Breast epithelium (tissue), 4 donors: ENCODE data around the gene DBP. TPM values are rescaled to one million over a fixed set of nuclear protein-coding genes. Genes with fewer than 3 reads are reported as not detected.

Experiments used
- DNase-seq, 2 donors: peaks; one replicate each; pipeline ENCODE4 v3.0.0-alpha.2; 2019; ENCODE audit warnings: low spot score in 2 of 2
- H3K27ac ChIP-seq, 2 donors: fragments of 200-600 bp; sonication (generic) in 1 of 2; one replicate each; pipeline ENCODE4 v1.5.1; 2016 to 2019; ENCODE audit warnings: mild to moderate bottlenecking in 1 of 2
- H3K27me3 ChIP-seq, 2 donors: fragments of 200-600 bp; sonication (generic) in 1 of 2; one replicate each; pipeline versions ENCODE4 v1.5.1 to v1.6.0; 2017 to 2019; ENCODE audit warnings: control low read depth in 1 of 2, mild to moderate bottlenecking in 1 of 2
- H3K36me3 ChIP-seq: fragments of 200-600 bp; one replicate; pipeline ENCODE4 v1.5.1; 2019
- H3K4me1 ChIP-seq, 2 donors: fragments of 200-600 bp; sonication (generic); one replicate each; pipeline ENCODE4 v1.5.1; 2016 to 2019; ENCODE audit warnings: control low read depth in 1 of 2
- H3K4me3 ChIP-seq, 3 donors: fragments of 200-600 bp; sonication (generic); 1 replicate in 2 of 3; 2 replicates in 1 of 3; pipeline ENCODE4 v1.5.1; 2016 to 2019; ENCODE audit warnings: mild to moderate bottlenecking in 3 of 3, moderate library complexity in 2 of 3
- H3K9me3 ChIP-seq, 2 donors: fragments of 200-600 bp; sonication (generic) in 1 of 2; one replicate each; pipeline ENCODE4 v1.5.1; 2016 to 2019; ENCODE audit warnings: control low read depth in 1 of 2
- POLR2A ChIP-seq: fragments of 450-650 bp; IDR thresholded peaks from one replicate; pipeline ENCODE4 v1.6.1; 2016; ENCODE audit warnings: antibody characterized with exemption, mild to moderate bottlenecking, moderate library complexity
- POLR2AphosphoS5 ChIP-seq, 3 donors: sonication (generic); formaldehyde crosslinking; IDR thresholded peaks; one replicate each; pipeline ENCODE4 v1.6.1; 2017; ENCODE audit warnings: antibody characterized with exemption in 3 of 3
- intact Hi-C: fragments of 100-400 bp; cut with DNase I; formaldehyde crosslinking; loops from one replicate; pipeline ENCODE4 v1.15.1; 2023; ENCODE audit warnings: low total_unique reads
- total RNA-seq, 3 donors: library from RNA; depleted of rRNA; stranded (reverse); fragments of >200 nt; gene quantifications; one replicate each; pipeline ENCODE4 v1.1.0, GENCODE V29; 2016
- TF ChIP-seq, protein P1 (sequence below), 3 donors: fragments of 450-650 bp; IDR thresholded peaks; one replicate each; pipeline ENCODE4 v1.5.1; 2016 to 2017; ENCODE audit warnings: antibody characterized with exemption in 3 of 3, mild to moderate bottlenecking in 3 of 3, moderate library complexity in 3 of 3

Gene DBP
- total RNA-seq, 3 donors from 2014 or later = 3.9 to 10.8 (median 5.0) TPM

DNA sequence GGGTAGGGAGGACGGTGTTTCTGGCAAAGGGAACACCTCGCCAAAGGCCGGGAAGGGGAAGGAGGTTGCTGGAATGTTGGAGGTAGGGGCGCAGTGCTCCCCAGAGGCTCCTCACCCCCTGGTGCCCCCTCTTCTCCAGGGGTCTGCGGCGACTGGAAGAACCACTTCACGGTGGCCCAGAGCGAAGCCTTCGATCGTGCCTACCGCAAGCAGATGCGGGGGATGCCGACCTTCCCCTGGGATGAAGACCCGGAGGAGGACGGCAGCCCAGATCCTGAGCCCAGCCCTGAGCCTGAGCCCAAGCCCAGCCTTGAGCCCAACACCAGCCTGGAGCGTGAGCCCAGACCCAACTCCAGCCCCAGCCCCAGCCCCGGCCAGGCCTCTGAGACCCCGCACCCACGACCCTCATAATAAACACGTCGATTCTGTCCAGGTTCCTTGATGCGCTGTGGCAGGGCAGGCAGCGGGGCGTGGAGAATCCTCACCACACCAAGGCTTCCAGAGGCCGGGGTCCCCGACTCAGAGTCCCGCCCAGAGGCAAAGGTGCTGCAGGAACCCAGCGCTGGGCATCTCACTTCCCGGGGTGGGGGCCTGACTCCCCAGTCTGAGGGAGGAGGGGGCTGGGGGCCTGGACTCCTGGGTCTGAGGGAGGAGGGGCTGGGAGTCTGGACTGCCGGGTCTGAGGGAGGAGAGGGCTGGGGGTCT lies 38.0 kb downstream of the DBP start:
- Histone ChIP-seq H3K4me1 (no peaks in the 10 kb centered on the region), H3K27me3 (no peaks in the 10 kb centered on the region), H3K36me3 (no peaks in the 10 kb centered on the region), H3K27ac (no peak overlapping the region), H3K9me3 (no peaks in the 10 kb centered on the region), H3K4me3 (no peak overlapping the region)
- intact Hi-C loops = no loop called here
- TF ChIP-seq POLR2AphosphoS5 (IDR thresholded peaks at IDR 0.05) (no peak), POLR2A (no peak)
- TF ChIP-seq, protein P1, sequence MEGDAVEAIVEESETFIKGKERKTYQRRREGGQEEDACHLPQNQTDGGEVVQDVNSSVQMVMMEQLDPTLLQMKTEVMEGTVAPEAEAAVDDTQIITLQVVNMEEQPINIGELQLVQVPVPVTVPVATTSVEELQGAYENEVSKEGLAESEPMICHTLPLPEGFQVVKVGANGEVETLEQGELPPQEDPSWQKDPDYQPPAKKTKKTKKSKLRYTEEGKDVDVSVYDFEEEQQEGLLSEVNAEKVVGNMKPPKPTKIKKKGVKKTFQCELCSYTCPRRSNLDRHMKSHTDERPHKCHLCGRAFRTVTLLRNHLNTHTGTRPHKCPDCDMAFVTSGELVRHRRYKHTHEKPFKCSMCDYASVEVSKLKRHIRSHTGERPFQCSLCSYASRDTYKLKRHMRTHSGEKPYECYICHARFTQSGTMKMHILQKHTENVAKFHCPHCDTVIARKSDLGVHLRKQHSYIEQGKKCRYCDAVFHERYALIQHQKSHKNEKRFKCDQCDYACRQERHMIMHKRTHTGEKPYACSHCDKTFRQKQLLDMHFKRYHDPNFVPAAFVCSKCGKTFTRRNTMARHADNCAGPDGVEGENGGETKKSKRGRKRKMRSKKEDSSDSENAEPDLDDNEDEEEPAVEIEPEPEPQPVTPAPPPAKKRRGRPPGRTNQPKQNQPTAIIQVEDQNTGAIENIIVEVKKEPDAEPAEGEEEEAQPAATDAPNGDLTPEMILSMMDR (IDR thresholded peaks at IDR 0.05) = no peak
- DNase-seq = no peak

DNA sequence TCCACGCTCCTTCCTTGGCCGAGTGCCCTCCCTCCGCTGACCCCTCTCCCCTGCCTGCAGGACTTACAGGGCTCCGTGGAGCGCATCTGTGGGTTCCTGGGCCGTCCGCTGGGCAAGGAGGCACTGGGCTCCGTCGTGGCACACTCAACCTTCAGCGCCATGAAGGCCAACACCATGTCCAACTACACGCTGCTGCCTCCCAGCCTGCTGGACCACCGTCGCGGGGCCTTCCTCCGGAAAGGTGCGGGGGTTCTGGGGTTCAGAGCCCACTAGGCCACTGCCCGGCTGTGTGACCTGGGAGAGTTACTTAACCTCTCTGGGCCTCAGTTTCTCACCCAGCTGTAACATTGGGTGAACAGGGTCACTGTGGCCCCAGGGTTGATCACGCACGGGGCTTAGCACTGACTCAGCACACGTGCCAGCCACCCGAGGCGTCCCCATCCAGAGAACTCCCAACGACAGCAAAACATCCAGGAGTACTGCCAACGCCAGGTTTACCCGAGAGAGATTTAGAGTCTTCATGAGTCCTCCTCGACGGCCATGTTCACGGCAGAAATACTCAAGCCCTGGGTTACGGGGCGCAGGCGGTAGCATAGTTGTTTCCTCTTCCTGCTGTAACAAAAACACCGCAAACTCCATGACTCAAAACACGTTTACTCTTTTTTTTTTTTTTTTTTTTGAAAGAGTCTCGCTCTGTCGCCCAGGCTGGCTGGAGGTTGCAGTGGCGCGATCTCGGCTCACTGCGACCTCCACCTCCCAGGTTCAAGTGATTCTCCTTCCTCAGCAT lies 40.3 kb downstream of the DBP start:
- Histone ChIP-seq H3K36me3 (no peaks in the 10 kb centered on the region), H3K4me3 (no peak overlapping the region), H3K27me3 (no peaks in the 10 kb centered on the region), H3K9me3 (no peaks in the 10 kb centered on the region), H3K27ac (no peak overlapping the region), H3K4me1 (no peaks in the 10 kb centered on the region)
- no peak for DNase-seq
- TF ChIP-seq POLR2AphosphoS5 (IDR thresholded peaks at IDR 0.05) = no peak
- TF ChIP-seq, protein P1 (IDR thresholded peaks at IDR 0.05) = no peak
- TF ChIP-seq POLR2A = no peak
- intact Hi-C loops = no loop called here

DNA sequence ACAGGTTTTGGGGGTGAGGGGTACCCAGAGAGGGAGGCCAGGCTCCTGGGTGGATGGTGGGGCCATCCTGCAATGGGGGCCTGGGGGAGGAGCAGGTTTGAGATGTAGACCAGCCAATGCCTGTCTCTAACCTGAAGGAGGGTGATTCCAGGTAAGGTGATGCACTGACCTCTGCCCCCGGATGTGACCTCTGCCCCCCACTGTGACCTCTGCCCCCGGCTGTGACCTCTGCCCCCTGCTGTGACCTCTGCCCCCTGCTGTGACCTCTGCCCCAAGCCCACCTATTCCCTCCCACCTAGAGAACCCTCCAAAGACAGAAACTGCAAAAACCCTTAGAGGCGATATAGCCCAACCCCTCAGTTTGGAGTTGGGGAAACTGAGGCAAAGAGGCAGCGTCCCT lies 40.9 kb downstream of the DBP start:
- no peaks in the 10 kb centered on the region for H3K27me3 ChIP-seq
- no peak for TF ChIP-seq POLR2AphosphoS5 (IDR thresholded peaks at IDR 0.05)
- TF ChIP-seq POLR2A = no peak
- TF ChIP-seq, protein P1 (IDR thresholded peaks at IDR 0.05) = no peak
- no peak for DNase-seq
- H3K4me3 ChIP-seq = no peak overlapping the region
- no peaks in the 10 kb centered on the region for H3K4me1 ChIP-seq
- no peak overlapping the region for H3K27ac ChIP-seq
- H3K36me3 ChIP-seq = no peaks in the 10 kb centered on the region
- no peaks in the 10 kb centered on the region for H3K9me3 ChIP-seq
- intact Hi-C loops = no loop called here

DNA sequence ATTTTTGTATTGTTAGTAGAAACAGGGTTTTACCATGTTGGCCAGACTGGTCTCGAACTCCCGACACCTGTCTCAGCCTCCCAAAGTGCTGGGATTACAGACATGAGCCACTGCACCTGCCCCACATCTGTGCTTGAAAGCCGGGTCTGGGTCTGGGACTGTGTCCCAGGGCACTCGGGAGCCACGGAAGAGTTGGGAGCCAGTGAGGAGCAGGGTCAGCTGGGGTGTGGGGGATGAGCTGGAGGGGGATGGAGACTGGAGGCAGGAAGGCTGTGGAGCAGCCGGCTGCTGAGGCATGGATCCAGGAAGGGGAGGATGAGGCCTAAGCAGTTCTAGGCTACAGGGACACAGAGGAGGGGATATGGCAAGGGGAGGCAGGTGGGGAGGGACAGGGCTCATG lies 41.3 kb downstream of the DBP start:
- H3K27ac ChIP-seq = no peak overlapping the region
- TF ChIP-seq, protein P1 (IDR thresholded peaks at IDR 0.05) = no peak
- TF ChIP-seq POLR2AphosphoS5 (IDR thresholded peaks at IDR 0.05) = no peak
- TF ChIP-seq POLR2A = no peak
- H3K4me1 ChIP-seq = no peaks in the 10 kb centered on the region
- H3K4me3 ChIP-seq = no peak overlapping the region
- intact Hi-C loops = no loop called here
- H3K36me3 ChIP-seq = no peaks in the 10 kb centered on the region
- no peak for DNase-seq
- no peaks in the 10 kb centered on the region for H3K9me3 ChIP-seq
- no peaks in the 10 kb centered on the region for H3K27me3 ChIP-seq

DNA sequence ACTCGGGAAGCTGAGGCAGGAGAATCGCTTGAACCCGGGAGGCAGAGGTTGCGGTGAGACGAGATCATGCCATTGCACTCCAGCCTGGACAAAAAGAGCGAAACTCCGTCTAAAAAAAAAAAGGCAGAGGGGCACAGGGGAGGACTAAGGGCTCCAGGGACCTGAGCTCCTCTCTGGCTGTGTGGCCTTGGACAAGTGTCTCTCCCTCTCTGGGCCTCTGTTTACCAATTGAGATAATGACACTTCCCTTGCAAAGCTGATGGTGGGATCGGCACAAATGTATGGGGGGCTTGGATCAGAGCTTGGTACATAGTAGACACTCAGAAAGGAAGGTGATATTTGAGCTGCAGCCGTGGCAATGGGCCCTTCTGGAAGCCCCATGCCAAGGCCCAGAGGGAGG lies 42.0 kb downstream of the DBP start:
- no peaks in the 10 kb centered on the region for H3K36me3 ChIP-seq
- no peaks in the 10 kb centered on the region for H3K4me1 ChIP-seq
- no peak overlapping the region for H3K4me3 ChIP-seq
- no peak overlapping the region for H3K27ac ChIP-seq
- TF ChIP-seq POLR2A (no peak), POLR2AphosphoS5 (IDR thresholded peaks at IDR 0.05) (no peak)
- TF ChIP-seq, protein P1 (IDR thresholded peaks at IDR 0.05) = no peak
- no peaks in the 10 kb centered on the region for H3K27me3 ChIP-seq
- H3K9me3 ChIP-seq = no peaks in the 10 kb centered on the region
- no peak for DNase-seq
- intact Hi-C loops = no loop called here
